ENCODE data around the gene SLC12A2. TPM values are rescaled to one million over a fixed set of nuclear protein-coding genes. Genes with fewer than 3 reads are reported as not detected.

The SLC12A2 gene
- total and polyA plus RNA-seq, 12 donors, result 5.6 to 82.6 (median 52.9) TPM

DNA sequence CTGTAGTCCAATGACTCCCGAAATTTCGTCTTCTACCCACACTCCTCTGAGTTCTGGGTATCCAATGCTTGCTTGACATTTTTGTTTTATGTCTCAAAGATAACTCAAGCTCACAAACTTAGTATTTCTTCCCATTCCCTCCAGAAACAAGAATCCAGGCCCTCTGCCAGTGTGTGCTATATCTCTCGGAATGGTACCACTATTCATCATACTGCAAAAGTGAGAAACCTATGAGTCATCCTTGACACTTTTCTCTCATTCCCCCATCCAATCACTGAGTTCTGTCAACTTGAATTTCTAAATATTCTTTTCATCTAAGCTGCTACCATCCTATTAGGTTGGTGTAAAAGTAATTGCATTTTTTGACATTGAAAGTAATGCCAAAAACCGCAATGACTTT, 9.8 kb downstream of the SLC12A2 start:
- intact Hi-C loops (cut with DNase I), result no loop called here
- Histone ChIP-seq H3K9me3 (replicated peaks in 1 of 3) (peaks cover 3 to 15% (median 9%) of the 10 kb centered on the region in 3 donors), H3K27ac (no peak overlapping the region), H3K4me3 (no peak overlapping the region), H3K4me1 (replicated peaks in 1 of 2) (no peaks in the 10 kb centered on the region), H3K27me3 (no peaks in the 10 kb centered on the region), H3K36me3 (replicated peaks in 1 of 2) (no peaks in the 10 kb centered on the region)
- no peak for DNase-seq
- no peak for TF ChIP-seq POLR2A (IDR thresholded peaks at IDR 0.05)
- TF ChIP-seq, protein P1, sequence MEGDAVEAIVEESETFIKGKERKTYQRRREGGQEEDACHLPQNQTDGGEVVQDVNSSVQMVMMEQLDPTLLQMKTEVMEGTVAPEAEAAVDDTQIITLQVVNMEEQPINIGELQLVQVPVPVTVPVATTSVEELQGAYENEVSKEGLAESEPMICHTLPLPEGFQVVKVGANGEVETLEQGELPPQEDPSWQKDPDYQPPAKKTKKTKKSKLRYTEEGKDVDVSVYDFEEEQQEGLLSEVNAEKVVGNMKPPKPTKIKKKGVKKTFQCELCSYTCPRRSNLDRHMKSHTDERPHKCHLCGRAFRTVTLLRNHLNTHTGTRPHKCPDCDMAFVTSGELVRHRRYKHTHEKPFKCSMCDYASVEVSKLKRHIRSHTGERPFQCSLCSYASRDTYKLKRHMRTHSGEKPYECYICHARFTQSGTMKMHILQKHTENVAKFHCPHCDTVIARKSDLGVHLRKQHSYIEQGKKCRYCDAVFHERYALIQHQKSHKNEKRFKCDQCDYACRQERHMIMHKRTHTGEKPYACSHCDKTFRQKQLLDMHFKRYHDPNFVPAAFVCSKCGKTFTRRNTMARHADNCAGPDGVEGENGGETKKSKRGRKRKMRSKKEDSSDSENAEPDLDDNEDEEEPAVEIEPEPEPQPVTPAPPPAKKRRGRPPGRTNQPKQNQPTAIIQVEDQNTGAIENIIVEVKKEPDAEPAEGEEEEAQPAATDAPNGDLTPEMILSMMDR (IDR thresholded peaks at IDR 0.05), result no peak
- 71 to 82% (median 77%) methylated on average over 4 of the region's 4 CpGs for WGBS, 4 donors

DNA sequence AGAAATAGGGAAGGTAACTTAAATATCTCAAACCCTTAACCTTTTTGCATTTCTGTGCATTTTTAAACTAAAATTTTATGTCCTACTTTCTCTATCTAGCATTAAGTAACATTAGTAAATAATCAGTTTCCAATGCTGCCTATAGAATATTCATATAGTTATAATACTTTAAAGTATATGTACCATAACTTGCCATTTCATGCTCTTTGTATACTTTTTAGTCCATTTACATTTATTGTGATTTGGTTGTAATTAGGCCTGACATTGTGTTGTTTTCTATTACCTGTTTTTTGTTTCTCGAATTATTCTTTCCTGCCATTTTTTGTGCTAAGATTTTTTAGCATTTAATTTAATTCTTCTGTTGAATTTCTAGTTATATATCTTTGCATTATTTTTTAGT, 13.7 kb downstream of the SLC12A2 start:
- Histone ChIP-seq H3K27me3 (no peaks in the 10 kb centered on the region), H3K4me1 (replicated peaks in 1 of 2) (no peaks in the 10 kb centered on the region), H3K4me3 (no peak overlapping the region), H3K27ac (no peak overlapping the region), H3K36me3 (replicated peaks in 1 of 2) (no peaks in the 10 kb centered on the region), H3K9me3 (replicated peaks in 1 of 3) (peaks cover 3 to 15% (median 10%) of the 10 kb centered on the region in 3 donors)
- 44 to 100% (median 96%) methylated on average over 1 of the region's 1 CpG for WGBS, 4 donors
- intact Hi-C loops (cut with DNase I), result no loop called here
- no peak for TF ChIP-seq POLR2A (IDR thresholded peaks at IDR 0.05)
- TF ChIP-seq, protein P1 (IDR thresholded peaks at IDR 0.05), result no peak
- no peak for DNase-seq

DNA sequence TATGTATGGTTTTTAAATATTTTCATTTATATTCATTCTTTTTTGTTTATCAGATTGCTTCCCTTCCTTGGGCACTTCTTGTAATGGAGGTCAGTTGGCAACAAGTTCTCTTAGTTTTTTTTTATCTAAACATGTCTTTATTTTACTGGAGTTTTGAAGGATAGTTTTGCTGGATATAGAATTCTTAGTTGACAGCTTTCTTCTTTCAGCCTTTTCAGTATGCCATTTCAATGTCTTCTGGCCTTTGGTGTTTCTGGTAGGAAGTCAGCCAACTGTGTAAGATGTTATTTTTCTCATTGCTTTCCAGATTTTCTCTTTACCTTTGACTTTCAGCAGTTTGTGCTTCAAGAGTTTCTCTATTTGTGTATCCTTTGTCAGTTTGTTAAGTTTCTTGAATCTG, 14.2 kb downstream of the SLC12A2 start:
- Histone ChIP-seq H3K27ac (no peak overlapping the region), H3K27me3 (no peaks in the 10 kb centered on the region), H3K36me3 (replicated peaks in 1 of 2) (no peaks in the 10 kb centered on the region), H3K4me3 (no peak overlapping the region), H3K4me1 (replicated peaks in 1 of 2) (no peaks in the 10 kb centered on the region), H3K9me3 (replicated peaks in 1 of 3) (peaks cover 3 to 15% (median 10%) of the 10 kb centered on the region in 3 donors)
- intact Hi-C loops (cut with DNase I), result no loop called here
- TF ChIP-seq POLR2A (IDR thresholded peaks at IDR 0.05), result no peak
- TF ChIP-seq, protein P1 (IDR thresholded peaks at IDR 0.05), result no peak
- DNase-seq, result no peak

DNA sequence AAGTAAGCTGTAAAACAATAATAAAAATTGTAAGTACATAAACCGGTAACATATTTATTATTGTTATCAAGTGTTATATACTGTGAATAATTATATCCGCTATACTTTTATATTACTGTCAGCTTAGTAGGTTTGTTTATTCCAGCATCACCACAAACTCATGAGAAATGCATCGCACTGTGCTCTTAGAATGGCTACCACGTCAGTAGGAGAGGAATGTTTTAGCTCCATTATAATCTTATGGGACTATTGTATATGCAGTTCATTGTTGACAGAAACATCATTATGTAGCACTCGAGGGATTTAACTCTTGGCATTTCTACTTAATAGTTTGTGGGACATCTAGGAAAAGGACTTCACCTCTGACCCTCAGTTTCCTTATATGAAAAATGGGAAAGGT, 16.4 kb downstream of the SLC12A2 start:
- no peak for DNase-seq

More for the DNA sequence above, 16.4 kb downstream of the SLC12A2 start:
- TF ChIP-seq, protein P1 (IDR thresholded peaks at IDR 0.05), result no peak
- no peak for TF ChIP-seq POLR2A (IDR thresholded peaks at IDR 0.05)
- Histone ChIP-seq H3K4me1 (replicated peaks in 1 of 2) (no peaks in the 10 kb centered on the region), H3K4me3 (no peak overlapping the region), H3K27ac (no peak overlapping the region), H3K27me3 (no peaks in the 10 kb centered on the region), H3K9me3 (replicated peaks in 1 of 3) (peaks cover 3 to 15% (median 10%) of the 10 kb centered on the region in 3 donors), H3K36me3 (replicated peaks in 1 of 2) (no peaks in the 10 kb centered on the region)
- WGBS, 4 donors, result 90 to 94% (median 92%) methylated on average over 5 of the region's 5 CpGs
- intact Hi-C loops (cut with DNase I), result no loop called here
